ENCODE measurements around the gene ARHGAP22. TPM values are rescaled to one million over a fixed set of nuclear protein-coding genes. Genes with fewer than 3 reads are reported as not detected.

The ARHGAP22 gene
- total RNA-seq, 1 donor from 2014 or later, result 1.9 TPM

DNA sequence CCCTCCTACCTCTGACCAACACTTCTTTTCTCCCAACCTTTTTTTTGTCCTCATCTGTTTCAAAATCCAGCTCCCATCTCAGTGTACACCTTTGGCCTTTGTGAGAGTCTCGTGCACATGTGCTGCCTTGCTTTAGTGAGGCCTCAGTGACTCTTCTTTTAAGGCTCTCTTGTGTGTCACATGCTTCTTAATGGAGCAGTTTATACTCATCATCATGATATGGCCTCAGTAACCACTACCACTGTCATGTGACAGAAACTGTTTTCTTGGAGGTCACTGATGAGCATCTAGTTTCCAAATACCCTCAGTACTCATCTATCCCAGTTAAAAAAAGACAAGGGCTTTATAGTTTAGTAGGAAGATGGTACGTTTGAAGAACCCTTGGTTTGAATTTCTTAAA is 8.1 kb upstream of the ARHGAP22 start:
- H3K4me3 Mint-ChIP-seq (ENCODE audit: unreplicated experiment), result no peak overlapping the region
- H3K36me3 Mint-ChIP-seq (ENCODE audit: low read depth, unreplicated experiment), result peaks cover 3% of the 10 kb centered on the region
- H3K4me1 Mint-ChIP-seq (ENCODE audit: unreplicated experiment), result no peaks in the 10 kb centered on the region
- H3K9me3 Mint-ChIP-seq (ENCODE audit: unreplicated experiment), result no peaks in the 10 kb centered on the region
- TF ChIP-seq CTCF (IDR thresholded peaks at IDR 0.05; ENCODE audit: unreplicated experiment), result no peak
- no peak for DNase-seq (ENCODE audit: low spot score)
- no peaks in the 10 kb centered on the region for H3K27me3 Mint-ChIP-seq (ENCODE audit: unreplicated experiment)
- H3K27ac Mint-ChIP-seq (ENCODE audit: unreplicated experiment), result no peak overlapping the region

DNA sequence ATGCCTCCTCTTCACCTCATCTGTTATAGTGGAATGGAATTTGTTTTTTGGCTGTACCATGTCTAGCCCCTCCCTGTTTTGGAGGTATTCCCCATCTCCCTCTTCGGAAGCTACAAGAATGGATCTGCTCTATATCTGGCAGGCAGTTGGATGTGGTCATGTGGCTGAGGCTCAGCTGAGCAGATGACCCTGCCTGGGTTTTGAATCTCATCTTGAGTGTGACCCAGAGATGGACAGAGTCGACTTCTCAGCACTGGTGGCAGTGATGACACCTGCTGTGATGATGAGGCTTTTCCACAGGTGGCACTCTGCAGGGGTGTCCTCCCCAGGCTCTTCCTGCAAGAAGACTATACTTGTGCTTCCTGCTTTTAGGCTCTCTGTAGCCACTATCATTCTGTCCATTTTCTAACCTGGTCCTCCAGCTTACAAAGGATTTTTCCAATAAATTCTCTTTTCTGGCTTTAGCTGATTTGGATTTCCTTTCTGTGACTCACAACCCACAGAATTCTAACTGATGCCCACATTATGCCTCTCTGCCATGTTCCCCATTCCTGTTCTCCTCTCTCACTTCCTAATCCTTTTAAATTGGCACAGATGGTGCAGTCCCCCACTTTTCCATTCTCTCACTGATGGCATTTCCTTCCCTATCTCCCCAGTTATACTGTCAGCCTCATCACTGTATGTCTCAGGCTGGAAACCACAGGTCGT is 7.5 kb upstream of the ARHGAP22 start:
- Mint-ChIP-seq H3K4me1 (ENCODE audit: unreplicated experiment) (no peaks in the 10 kb centered on the region), H3K9me3 (ENCODE audit: unreplicated experiment) (no peaks in the 10 kb centered on the region), H3K4me3 (ENCODE audit: unreplicated experiment) (no peak overlapping the region), H3K27me3 (ENCODE audit: unreplicated experiment) (no peaks in the 10 kb centered on the region), H3K27ac (ENCODE audit: unreplicated experiment) (no peak overlapping the region), H3K36me3 (ENCODE audit: low read depth, unreplicated experiment) (peaks cover 3% of the 10 kb centered on the region)
- no peak for DNase-seq (ENCODE audit: low spot score)
- TF ChIP-seq CTCF (IDR thresholded peaks at IDR 0.05; ENCODE audit: unreplicated experiment), result no peak

GRCh38 chr10:48611133-48611532 is 6.3 kb upstream of the ARHGAP22 start:
- Mint-ChIP-seq H3K4me1 (ENCODE audit: unreplicated experiment) (peaks cover 4% of the 10 kb centered on the region), H3K9me3 (ENCODE audit: unreplicated experiment) (no peaks in the 10 kb centered on the region), H3K27me3 (ENCODE audit: unreplicated experiment) (no peaks in the 10 kb centered on the region), H3K27ac (ENCODE audit: unreplicated experiment) (no peak overlapping the region), H3K4me3 (ENCODE audit: unreplicated experiment) (no peak overlapping the region), H3K36me3 (ENCODE audit: low read depth, unreplicated experiment) (peaks cover 3% of the 10 kb centered on the region)
- no peak for TF ChIP-seq CTCF (IDR thresholded peaks at IDR 0.05; ENCODE audit: unreplicated experiment)
- DNase-seq (ENCODE audit: low spot score), result no peak

GRCh38 chr10:48610585-48611093 is 5.8 kb upstream of the ARHGAP22 start:
- Mint-ChIP-seq H3K4me3 (ENCODE audit: unreplicated experiment) (no peak overlapping the region), H3K36me3 (ENCODE audit: low read depth, unreplicated experiment) (peaks cover 3% of the 10 kb centered on the region), H3K27me3 (ENCODE audit: unreplicated experiment) (no peaks in the 10 kb centered on the region), H3K9me3 (ENCODE audit: unreplicated experiment) (no peaks in the 10 kb centered on the region), H3K4me1 (ENCODE audit: unreplicated experiment) (peaks cover 4% of the 10 kb centered on the region), H3K27ac (ENCODE audit: unreplicated experiment) (no peak overlapping the region)
- no peak for DNase-seq (ENCODE audit: low spot score)
- TF ChIP-seq CTCF (IDR thresholded peaks at IDR 0.05; ENCODE audit: unreplicated experiment), result no peak

- no peak overlapping the region for H3K4me3 Mint-ChIP-seq (ENCODE audit: unreplicated experiment)
- no peak for DNase-seq (ENCODE audit: low spot score)
- H3K4me1 Mint-ChIP-seq (ENCODE audit: unreplicated experiment), result peaks cover 8% of the 10 kb centered on the region
- no peak for TF ChIP-seq CTCF (IDR thresholded peaks at IDR 0.05; ENCODE audit: unreplicated experiment)
- no peaks in the 10 kb centered on the region for H3K9me3 Mint-ChIP-seq (ENCODE audit: unreplicated experiment)
- H3K27ac Mint-ChIP-seq (ENCODE audit: unreplicated experiment), result no peak overlapping the region
- no peaks in the 10 kb centered on the region for H3K27me3 Mint-ChIP-seq (ENCODE audit: unreplicated experiment)
- H3K36me3 Mint-ChIP-seq (ENCODE audit: low read depth, unreplicated experiment), result peaks cover 3% of the 10 kb centered on the region
Observed at GRCh38 chr10:48609899-48610584, 5.2 kb upstream of the ARHGAP22 start.
